GM12878 (cell line): ENCODE measurements around the gene CSDE1. TPM values are rescaled to one million over a fixed set of nuclear protein-coding genes. Genes with fewer than 3 reads are reported as not detected.

Experiments used
- ATAC-seq: fragments of 200-7000 bp; cut with Tn5 transposase; 3 replicates; pipeline ENCODE4 v1.9.1; 2020; ENCODE audit warnings: mild to moderate bottlenecking, moderate library complexity
- BruUV-seq: library from RNA; stranded (reverse); fragments of 400-500 nt; replicated peaks from 2 replicates; lab custom pipeline; 2021; lab: Mats Ljungman, UMichigan
- CTCF ChIA-PET: fragments of 300-600 bp; sonication (Branson Sonifier 250); formaldehyde crosslinking; extraction: SDS; loops from one replicate; lab custom pipeline; 2021; ENCODE audit warnings: inconsistent platforms; lab: Yijun Ruan, JAX
- POLR2A ChIA-PET: fragments of 350-600 bp; formaldehyde crosslinking; extraction: SDS; loops from one replicate; lab custom pipeline; 2021; ENCODE audit warnings: inconsistent platforms; lab: Charles Lee
- RAD21 ChIA-PET: fragments of 300-600 bp; sonication (Branson Sonifier 250); formaldehyde crosslinking; loops from one replicate; lab custom pipeline; 2023; ENCODE audit warnings: antibody characterized with exemption; ENCODE audit not compliant: unreplicated experiment; lab: Charles Lee
- SMC1A ChIA-PET: fragments of 300-600 bp; sonication (Branson Sonifier 250); formaldehyde crosslinking; loops from one replicate; lab custom pipeline; 2023; ENCODE audit not compliant: unreplicated experiment, uncharacterized antibody; lab: Charles Lee
- DNase-seq: peaks from one replicate; pipeline ENCODE4 v3.0.0-alpha.2; 2011; ENCODE audit warnings: low read depth, low spot score
- FAIRE-seq: peaks from 3 replicates; lab custom pipeline; 2011; peaks lifted over from hg19 to GRCh38; lab: Jason Lieb, UNC
- H2AFZ ChIP-seq: 2 replicates; pipeline ENCODE4 v1.6.0; 2011; ENCODE audit warnings: low read depth, low read length, control low read depth; ENCODE audit not compliant: control insufficient read depth
- H3K27ac ChIP-seq: 2 replicates; pipeline ENCODE4 v1.5.1; 2011; ENCODE audit warnings: control low read depth; ENCODE audit not compliant: control insufficient read depth, insufficient read depth
- H3K27me3 ChIP-seq, 2 experiments: replicated peaks in 1 of 2; 2 replicates each; pipeline versions ENCODE4 v1.6.0 to v1.6.1; 2011; ENCODE audit warnings: low read length in 1 of 2; ENCODE audit not compliant: control insufficient read depth in 2 of 2, insufficient read depth in 2 of 2
- H3K36me3 ChIP-seq, 2 experiments: 2 replicates each; pipeline ENCODE4 v1.5.1; 2011; ENCODE audit warnings: low read length in 1 of 2; ENCODE audit not compliant: control insufficient read depth in 2 of 2, insufficient read depth in 2 of 2
- H3K4me1 ChIP-seq: 2 replicates; pipeline ENCODE4 v1.6.1; 2011; ENCODE audit warnings: mild to moderate bottlenecking, low read length, moderate library complexity, mixed read lengths; ENCODE audit not compliant: control insufficient read depth, insufficient read depth
- H3K4me2 ChIP-seq: 2 replicates; pipeline ENCODE4 v1.6.0; 2011; ENCODE audit warnings: control low read depth; ENCODE audit not compliant: control insufficient read depth, insufficient read depth
- H3K4me3 ChIP-seq: fragments of 200-600 bp; sonication (generic); 2 replicates; pipeline ENCODE4 v1.5.1; 2016
- H3K79me2 ChIP-seq: 2 replicates; pipeline ENCODE4 v1.6.0; 2011; ENCODE audit warnings: low read length; ENCODE audit not compliant: control insufficient read depth, insufficient read depth
- H3K9ac ChIP-seq: 2 replicates; pipeline ENCODE4 v1.8.0; 2011; ENCODE audit warnings: low read length, control low read depth, mixed read lengths; ENCODE audit not compliant: control insufficient read depth, insufficient read depth
- H3K9me3 ChIP-seq: replicated peaks from 3 replicates; pipeline ENCODE4 v1.5.1; 2011; ENCODE audit warnings: mild to moderate bottlenecking, low read length; ENCODE audit not compliant: control insufficient read depth, insufficient read depth
- H4K20me1 ChIP-seq: 2 replicates; pipeline ENCODE4 v1.6.0; 2011; ENCODE audit not compliant: control insufficient read depth, insufficient read depth
- CREB1 ChIP-seq: IDR thresholded peaks from 2 replicates; pipeline ENCODE4 v1.6.1; 2012; ENCODE audit warnings: low read depth, mild to moderate bottlenecking, inconsistent platforms
- ETV6 ChIP-seq, 2 experiments: fragments of 450-650 bp in 1 of 2; IDR thresholded peaks in 1 of 2; conservative IDR thresholded peaks in 1 of 2; 2 replicates each; pipeline ENCODE4 v1.6.1; 2014; ENCODE audit warnings: antibody characterized with exemption in 1 of 2, borderline replicate concordance in 1 of 2, low read depth in 1 of 2, mild to moderate bottlenecking in 1 of 2, moderate library complexity in 1 of 2
- EZH2 ChIP-seq: IDR thresholded peaks from 2 replicates; pipeline ENCODE4 v1.6.1; 2012; ENCODE audit warnings: low read depth, mild to moderate bottlenecking, control low read depth, inconsistent platforms, low read length, borderline replicate concordance; ENCODE audit not compliant: control insufficient read depth
- GABPA ChIP-seq: IDR thresholded peaks from 2 replicates; pipeline ENCODE4 v1.6.1; 2014; ENCODE audit warnings: antibody characterized with exemption, low read depth, mild to moderate bottlenecking, inconsistent platforms
- MYB ChIP-seq: fragments of 150-350 bp; IDR thresholded peaks from 2 replicates; pipeline ENCODE4 v1.6.1; 2014; ENCODE audit warnings: mild to moderate bottlenecking, low read depth, low read length, borderline replicate concordance
- NR2F1 ChIP-seq: fragments of 450-650 bp; conservative IDR thresholded peaks from 2 replicates; pipeline ENCODE4 v1.6.1; 2017; ENCODE audit warnings: mild to moderate bottlenecking
- RAD21 ChIP-seq: IDR thresholded peaks from 2 replicates; pipeline ENCODE4 v1.6.1; 2011; ENCODE audit warnings: mild to moderate bottlenecking, low read depth, low read length, moderate library complexity; ENCODE audit not compliant: insufficient read depth
- RBBP5 ChIP-seq: fragments of 200-600 bp; sonication (generic); conservative IDR thresholded peaks from 2 replicates; pipeline ENCODE4 v1.6.1; 2016
- RFX5 ChIP-seq: IDR thresholded peaks from 2 replicates; pipeline ENCODE4 v1.6.1; 2011; ENCODE audit warnings: low read depth, low read length, improper control_type of control experiment
- WGBS: methylation state at CpG from one replicate; pipeline ENCODE4 v1.1.6; 2016; ENCODE audit warnings: low lambda C conversion rate; ENCODE audit not compliant: insufficient replicate concordance, insufficient coverage; ENCODE audit errors: missing lambda C conversion rate; 5-methylcytosine and 5-hydroxymethylcytosine counted together
- in situ Hi-C: fragments of 300-500 bp; cut with MboI; formaldehyde crosslinking; loops from 9 replicates; pipeline ENCODE4 v1.14.3; 2018; ENCODE audit warnings: mixed read lengths
- intact Hi-C: fragments of 100-400 bp; cut with micrococcal nuclease; formaldehyde crosslinking; loops from one replicate; pipeline ENCODE4 v1.14.2; 2022; ENCODE audit not compliant: unreplicated experiment
- polyA plus RNA-seq, 11 experiments: library from polyadenylated mRNA; depleted of rRNA in 4 of 11; unstranded in 6 of 11; stranded (reverse) in 5 of 11; fragments of >200 nt; fragmentation: Nextera tagmentation in 4 of 11; fragmentation: Illumina TruSeq in 1 of 11; extraction: Ambion mirVana in 4 of 11; extraction: Trizol in 1 of 11; gene quantifications; 1 replicate in 1 of 11; 2 replicates in 10 of 11; pipeline versions ENCODE4 v1.2.1 to v1.2.3, GENCODE V29; 2011 to 2016; ENCODE audit warnings: inconsistent platforms in 2 of 11, missing spikeins in 2 of 11, low read depth in 1 of 11
- total RNA-seq, 4 experiments: library from RNA; depleted of rRNA in 3 of 4; stranded (reverse); fragments of >200 nt in 3 of 4; fragmentation: Illumina TruSeq in 1 of 4; extraction: Trizol in 1 of 4; gene quantifications; 2 replicates each; pipeline versions ENCODE4 v1.2.1 to v1.2.3, GENCODE V29; 2013 to 2021
- TF ChIP-seq, protein P1 (sequence below): IDR thresholded peaks from 2 replicates; pipeline ENCODE4 v1.6.1; 2012; ENCODE audit warnings: mild to moderate bottlenecking, low read depth, low read length
- TF ChIP-seq, protein P2 (sequence below): IDR thresholded peaks from 2 replicates; pipeline ENCODE4 v1.6.1; 2012; ENCODE audit warnings: low read depth, low read length, improper control_type of control experiment

The CSDE1 gene
- total and polyA plus RNA-seq, 10 of the 15 experiments (the other 5 are each of a cell fraction or from before 2014, with no cell fraction given), result 130 to 390 (median 246) TPM

DNA sequence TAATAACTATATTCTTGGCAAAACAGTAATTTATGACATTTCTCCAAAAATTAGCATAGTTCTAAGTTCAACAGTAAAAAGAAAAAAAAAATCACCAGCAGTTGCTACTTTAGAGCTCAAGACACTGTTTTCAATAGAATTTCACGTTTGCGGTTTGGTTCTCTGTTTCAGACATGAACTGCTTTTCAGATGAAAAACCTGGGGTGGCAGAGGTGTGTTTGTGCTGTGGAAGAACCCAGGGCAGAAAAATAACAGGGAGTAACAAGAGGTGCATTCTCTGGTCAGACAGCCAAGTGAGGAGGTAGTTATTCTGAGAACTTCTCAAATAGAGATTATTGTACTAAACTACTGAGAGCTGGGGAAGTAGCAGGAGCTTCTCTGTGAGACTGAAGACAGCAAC, 50.2 kb downstream of the CSDE1 start:
- Histone ChIP-seq H3K79me2 (no peaks in the 10 kb centered on the region; the same call in none of the 2 replicates), H2AFZ (no peak overlapping the region), H3K9ac (no peak overlapping the region), H3K27ac (no peak overlapping the region), H3K9me3 (no peaks in the 10 kb centered on the region), H3K36me3 (peaks cover 3 to 29% of the 10 kb centered on the region in 2 experiments), H3K4me3 (no peak overlapping the region), H3K4me2 (no peak overlapping the region), H3K4me1 (no peaks in the 10 kb centered on the region), H4K20me1 (no peaks in the 10 kb centered on the region), H3K27me3 (no peaks in the 10 kb centered on the region)
- DNase-seq (no peak), FAIRE-seq (no peak), ATAC-seq (no peak)
- POLR2A ChIA-PET, result no interaction called here
- 98% methylated on average over 2 of the region's 2 CpGs for WGBS
- RAD21 ChIA-PET, result no interaction called here
- intact Hi-C loops (no loop called here), in situ Hi-C loops (no loop called here)
- no TSS peak for BruUV-seq
- CTCF ChIA-PET, result interaction anchor here (0.6 kb wide), 1 partner anchor 1374 kb away, joined by 3 read pairs; no protein-coding TSS in a partner anchor
- SMC1A ChIA-PET, result interaction anchor here (1.7 kb wide), 1 partner anchor 8 kb away, joined by 6 read pairs; the partner anchor contains the start of gene NRAS
- TF ChIP-seq MYB (no peak), CREB1 (no peak), GABPA (no peak), RFX5 (no peak), RAD21 (no peak), EZH2 (no peak), RBBP5 (no peak), ETV6 (conservative IDR thresholded peaks at IDR 0.05 in 1 of 2, IDR thresholded peaks at IDR 0.05 in 1 of 2; ENCODE audit: borderline replicate concordance in 1 of 2, low read depth in 1 of 2) (no peak), NR2F1 (no peak)
- TF ChIP-seq, protein P1, sequence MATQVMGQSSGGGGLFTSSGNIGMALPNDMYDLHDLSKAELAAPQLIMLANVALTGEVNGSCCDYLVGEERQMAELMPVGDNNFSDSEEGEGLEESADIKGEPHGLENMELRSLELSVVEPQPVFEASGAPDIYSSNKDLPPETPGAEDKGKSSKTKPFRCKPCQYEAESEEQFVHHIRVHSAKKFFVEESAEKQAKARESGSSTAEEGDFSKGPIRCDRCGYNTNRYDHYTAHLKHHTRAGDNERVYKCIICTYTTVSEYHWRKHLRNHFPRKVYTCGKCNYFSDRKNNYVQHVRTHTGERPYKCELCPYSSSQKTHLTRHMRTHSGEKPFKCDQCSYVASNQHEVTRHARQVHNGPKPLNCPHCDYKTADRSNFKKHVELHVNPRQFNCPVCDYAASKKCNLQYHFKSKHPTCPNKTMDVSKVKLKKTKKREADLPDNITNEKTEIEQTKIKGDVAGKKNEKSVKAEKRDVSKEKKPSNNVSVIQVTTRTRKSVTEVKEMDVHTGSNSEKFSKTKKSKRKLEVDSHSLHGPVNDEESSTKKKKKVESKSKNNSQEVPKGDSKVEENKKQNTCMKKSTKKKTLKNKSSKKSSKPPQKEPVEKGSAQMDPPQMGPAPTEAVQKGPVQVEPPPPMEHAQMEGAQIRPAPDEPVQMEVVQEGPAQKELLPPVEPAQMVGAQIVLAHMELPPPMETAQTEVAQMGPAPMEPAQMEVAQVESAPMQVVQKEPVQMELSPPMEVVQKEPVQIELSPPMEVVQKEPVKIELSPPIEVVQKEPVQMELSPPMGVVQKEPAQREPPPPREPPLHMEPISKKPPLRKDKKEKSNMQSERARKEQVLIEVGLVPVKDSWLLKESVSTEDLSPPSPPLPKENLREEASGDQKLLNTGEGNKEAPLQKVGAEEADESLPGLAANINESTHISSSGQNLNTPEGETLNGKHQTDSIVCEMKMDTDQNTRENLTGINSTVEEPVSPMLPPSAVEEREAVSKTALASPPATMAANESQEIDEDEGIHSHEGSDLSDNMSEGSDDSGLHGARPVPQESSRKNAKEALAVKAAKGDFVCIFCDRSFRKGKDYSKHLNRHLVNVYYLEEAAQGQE, result no peak
- TF ChIP-seq, protein P2, sequence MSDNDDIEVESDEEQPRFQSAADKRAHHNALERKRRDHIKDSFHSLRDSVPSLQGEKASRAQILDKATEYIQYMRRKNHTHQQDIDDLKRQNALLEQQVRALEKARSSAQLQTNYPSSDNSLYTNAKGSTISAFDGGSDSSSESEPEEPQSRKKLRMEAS, result no peak
